Stimulated activated CD4-positive, alpha-beta T cell treated with anti-CD3 and anti-CD28 coated beads, Interleukin-1b, Interleukin-23, amount 100 ng/mL, for 1 hour (primary cell): ENCODE measurements around the gene MYL10.
"Not testable (repeated sequence)": the region's sequence is repeated elsewhere in the genome, so short reads cannot be mapped to it uniquely, and the experiment has no call there.

ENCODE experiments used
- DNase-seq, 2 donors: peaks; one replicate each; pipeline ENCODE4 v3.0.0-alpha.2; 2020; ENCODE audit warnings: low read depth in 2 of 2

MYL10 gene

DNA sequence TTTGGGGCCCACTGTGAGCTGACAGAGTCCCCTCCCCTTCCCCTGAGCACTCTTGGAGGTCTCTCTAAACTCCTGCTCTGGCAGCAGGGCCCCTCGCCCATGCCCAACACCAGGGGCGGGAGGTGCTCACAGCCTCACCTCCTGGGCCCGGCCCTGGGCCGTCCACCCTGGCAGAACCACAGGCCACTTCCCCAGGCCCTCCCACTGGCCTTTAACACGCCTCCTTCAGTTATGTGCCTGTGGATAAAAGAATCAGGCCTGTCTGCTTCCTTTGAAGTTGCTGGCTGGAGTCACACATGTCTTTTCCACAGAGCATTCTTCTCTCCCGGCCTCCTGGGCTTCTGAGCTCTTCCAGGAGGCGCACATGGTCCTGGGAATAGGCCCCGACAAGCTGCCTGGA is 10.2 kb downstream of the MYL10 start:
- no peak for DNase-seq

GRCh38 chr7:101618207-101618839 is 10.8 kb downstream of the MYL10 start:
- DNase-seq, result no peak

- DNase-seq, result no peak
These were observed 11.5 kb downstream of the MYL10 start for GRCh38 chr7:101617451-101618206.

- no peak for DNase-seq
These were observed 13.7 kb downstream of the MYL10 start for GRCh38 chr7:101615446-101615845.

GRCh38 chr7:101614939-101615302 is 14.2 kb downstream of the MYL10 start:
- DNase-seq, result no peak

DNA sequence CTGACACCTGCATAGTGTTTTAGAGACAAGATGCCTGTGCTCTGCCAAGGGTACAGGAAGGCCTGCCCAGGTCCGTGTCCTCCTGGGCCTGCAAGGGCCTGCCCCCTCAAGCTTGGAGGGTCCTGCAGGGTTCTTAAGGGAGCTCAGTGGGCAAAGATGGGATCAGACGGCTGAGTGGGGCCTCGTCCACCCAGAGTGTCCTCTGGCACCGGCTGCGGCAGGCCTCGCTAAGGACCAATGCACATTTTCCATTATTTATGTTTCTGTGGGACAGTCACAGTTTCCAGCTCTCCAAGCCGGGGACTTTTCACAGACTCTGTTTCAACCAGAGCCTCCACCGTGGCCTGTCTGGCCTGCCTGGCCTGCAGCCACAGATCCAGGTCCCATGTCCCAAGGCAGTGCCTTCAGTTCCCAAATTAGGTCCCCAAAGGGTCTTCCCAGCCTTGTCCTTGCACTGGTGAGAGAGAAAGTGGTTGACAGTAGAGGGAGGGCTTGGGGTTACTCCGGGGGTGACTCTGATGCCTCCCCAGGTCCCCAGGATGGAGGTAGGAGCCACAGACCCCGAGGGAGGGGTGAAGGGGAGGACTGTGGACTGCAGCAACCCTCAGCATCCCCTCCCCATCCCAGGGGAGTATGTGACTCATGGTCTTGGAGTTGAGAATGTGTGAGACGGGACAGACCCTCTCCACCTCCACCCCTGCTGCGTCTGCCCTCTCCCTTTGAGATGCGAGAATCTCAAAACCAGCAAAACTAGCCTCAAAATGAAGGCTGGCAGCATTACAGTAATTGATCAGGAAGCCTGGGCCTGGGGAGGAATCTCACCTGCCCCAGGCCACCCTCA is 14.8 kb downstream of the MYL10 start:
- no peak for DNase-seq

DNA sequence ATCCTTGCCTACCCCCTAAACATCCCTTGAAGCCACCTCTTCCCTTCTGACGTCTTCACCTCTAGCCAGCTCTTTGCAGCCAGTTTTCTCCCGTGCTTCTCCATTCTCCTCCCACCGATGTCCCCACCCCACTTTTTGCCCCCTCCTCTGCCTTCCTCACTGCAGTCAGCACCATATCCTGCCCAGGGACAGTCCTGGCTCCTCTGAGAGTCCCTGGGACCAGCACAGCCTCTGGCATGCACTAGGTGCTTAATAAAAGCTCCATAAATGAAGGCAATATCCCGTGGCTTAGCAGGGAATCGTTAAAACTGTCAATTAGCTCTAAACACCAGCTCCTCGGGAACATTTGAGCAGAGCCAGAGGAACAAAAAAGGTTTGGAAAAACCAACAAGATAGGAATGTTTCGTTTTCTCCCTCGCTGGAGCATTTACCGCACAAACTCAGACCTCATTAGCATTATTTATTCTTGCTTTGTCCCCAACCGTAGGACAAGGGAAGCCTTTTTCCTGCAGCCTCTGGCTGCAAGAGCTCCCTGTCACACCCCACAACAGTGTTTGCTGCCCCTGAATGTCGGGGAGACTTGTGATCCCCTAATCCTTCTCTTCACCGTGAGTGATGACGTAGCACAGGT is 16.1 kb downstream of the MYL10 start:
- DNase-seq, result no peak

DNA sequence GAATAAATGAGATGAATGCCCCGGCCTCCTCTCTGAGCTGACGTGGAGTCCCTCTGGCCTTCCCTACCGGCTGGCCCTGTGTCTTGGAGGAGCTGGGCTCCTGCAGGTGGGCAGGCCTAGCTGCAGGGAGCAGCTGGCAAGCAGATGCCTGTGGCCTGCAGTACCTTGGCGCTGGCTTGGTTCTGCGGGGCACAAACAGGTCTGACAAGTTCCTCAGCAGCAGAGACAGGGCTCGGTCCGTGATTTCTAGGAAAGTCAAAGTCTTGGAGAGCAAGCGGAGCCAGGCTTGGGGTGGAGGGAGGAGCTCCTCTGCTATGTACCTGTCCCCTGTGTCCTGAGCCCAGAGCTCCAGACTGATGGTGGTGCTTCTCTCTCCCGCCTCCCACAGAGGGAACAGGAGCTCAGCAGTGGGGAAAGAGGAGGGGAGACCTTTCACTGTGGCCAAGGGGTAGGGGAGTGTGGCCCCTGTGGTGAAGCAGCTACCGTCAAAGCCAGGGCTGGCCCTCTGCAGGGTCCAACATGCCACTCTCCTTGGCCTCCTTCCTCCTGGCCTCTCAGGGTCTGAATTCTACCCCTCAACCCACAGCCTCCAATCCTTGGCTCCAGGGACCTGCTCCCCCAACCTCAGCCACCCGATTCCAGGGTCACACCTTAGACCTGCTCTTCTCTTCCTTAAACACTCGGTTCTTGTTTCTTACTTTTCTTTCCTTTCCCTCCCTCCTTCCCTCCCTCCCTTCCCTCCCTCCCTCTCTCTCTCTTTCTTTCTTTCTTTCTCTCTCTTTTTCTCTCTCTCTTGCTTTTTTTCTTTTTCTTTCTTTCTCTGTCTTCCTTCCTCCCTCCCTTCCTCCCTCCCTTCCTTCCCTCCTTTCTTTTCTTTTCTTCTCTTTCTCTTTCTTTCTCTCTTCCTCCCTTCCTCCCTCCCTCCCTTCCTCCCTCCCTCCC is 20.1 kb downstream of the MYL10 start:
- DNase-seq, result no peak

DNA sequence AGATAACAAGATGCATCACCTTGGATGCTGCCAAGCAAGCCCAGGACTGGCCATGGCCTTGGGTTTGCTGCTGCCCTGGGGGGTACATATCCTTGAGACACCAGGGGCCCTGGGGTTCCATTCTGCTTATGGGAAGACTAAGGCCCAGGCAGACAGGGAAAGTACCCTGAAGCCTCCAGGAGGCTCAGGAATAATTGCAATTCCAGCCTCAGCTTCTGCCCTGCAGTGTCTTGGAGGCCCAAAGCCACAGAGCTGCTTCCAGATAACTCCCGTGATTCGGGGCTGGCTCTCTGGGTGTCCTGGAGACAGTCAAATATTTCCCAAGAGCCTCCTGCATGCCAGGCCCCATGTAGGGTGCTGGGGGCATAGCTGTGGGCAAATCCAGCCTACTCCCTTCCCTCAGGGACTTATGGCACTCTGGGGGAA is 22.6 kb downstream of the MYL10 start:
- DNase-seq, result no peak

DNA sequence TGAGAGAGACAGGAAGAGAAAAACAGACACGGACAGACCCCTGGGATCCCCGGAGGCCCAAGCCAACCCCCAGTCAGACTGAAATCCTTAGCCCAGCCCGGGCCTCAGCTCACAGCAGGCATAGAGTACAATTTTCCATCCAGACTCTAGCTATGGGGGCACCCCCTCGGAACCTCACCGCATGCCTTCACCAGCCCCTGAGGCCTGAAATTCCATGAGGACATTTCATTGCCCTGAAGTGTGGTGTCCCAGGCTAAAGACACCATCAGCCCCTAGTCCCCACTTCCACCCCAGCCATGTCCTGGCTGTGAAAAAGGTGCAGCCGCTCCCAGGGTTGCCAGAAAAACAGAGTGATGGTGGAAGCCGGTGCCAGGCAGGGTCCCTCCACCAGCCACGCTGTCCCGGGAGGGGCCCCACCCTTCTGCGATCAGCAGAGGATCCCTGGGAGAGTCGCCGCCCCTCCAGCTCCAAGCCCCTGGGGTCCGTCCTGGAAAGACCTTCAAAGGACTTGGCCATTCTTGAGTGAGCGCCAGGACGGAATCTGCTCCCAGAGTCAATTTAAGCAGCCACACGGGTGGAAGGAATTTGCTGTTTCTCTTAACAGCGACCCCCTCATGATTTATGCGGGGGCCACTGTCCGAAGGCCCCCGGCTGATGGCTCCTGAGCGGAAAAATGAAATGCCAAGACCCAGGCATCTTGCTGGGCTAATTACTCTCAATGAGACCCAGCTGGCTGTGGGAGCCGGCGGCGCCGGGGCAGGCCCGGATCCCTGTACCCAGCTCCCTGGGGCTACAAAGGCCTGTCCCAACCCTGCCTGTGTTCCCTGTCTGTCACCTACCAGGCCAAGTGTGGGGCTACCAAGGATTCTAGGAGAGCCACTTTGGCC is 23.2 kb downstream of the MYL10 start:
- no peak for DNase-seq

DNA sequence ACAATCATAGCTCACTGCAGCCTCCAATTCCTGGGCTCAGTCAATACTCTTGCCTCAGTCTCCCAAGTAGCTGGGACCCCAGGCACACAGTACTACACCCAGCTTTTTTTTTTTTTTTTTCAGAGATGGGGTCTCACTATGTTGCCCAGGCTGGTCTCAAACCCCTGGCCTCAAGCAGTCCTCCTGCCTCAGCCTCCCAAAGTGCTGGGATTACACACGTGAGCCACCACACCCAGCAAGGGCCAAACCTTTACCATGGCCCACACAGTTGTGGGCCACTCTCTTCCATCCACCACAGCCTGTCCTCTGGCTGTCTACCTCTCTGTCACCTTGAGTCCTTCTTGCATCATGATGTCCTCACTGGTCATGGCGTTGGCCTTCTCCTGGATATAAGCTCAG is 24.2 kb downstream of the MYL10 start:
- DNase-seq, result not testable (repeated sequence)

GRCh38 chr7:101604331-101604933 is 24.7 kb downstream of the MYL10 start:
- DNase-seq, result no peak

GRCh38 chr7:101602484-101603241 is 26.4 kb downstream of the MYL10 start:
- peak; percentile 19 to 47 for DNase-seq

- no peak for DNase-seq
These were observed 27.0 kb downstream of the MYL10 start for GRCh38 chr7:101602082-101602481.

DNA sequence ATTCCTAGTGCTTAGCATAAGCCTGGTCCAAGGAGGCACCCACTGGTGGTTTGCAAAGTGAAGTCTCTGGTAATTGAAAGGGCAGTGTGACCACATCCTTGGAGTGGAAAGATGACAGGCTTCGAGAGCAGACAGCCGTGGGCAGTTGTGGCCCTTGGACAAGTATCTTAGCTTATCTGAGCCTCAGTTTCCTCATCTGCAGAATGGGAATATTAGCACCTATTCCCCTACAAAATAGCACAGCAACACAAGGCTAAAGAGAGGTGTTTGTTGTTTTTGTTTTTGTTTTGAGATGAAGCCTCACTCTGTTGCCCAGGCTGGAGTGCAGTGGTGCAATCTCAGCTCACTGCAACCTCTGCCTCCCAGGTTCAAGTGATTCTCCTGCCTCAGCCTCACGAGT is 29.3 kb downstream of the MYL10 start:
- DNase-seq, result no peak

DNA sequence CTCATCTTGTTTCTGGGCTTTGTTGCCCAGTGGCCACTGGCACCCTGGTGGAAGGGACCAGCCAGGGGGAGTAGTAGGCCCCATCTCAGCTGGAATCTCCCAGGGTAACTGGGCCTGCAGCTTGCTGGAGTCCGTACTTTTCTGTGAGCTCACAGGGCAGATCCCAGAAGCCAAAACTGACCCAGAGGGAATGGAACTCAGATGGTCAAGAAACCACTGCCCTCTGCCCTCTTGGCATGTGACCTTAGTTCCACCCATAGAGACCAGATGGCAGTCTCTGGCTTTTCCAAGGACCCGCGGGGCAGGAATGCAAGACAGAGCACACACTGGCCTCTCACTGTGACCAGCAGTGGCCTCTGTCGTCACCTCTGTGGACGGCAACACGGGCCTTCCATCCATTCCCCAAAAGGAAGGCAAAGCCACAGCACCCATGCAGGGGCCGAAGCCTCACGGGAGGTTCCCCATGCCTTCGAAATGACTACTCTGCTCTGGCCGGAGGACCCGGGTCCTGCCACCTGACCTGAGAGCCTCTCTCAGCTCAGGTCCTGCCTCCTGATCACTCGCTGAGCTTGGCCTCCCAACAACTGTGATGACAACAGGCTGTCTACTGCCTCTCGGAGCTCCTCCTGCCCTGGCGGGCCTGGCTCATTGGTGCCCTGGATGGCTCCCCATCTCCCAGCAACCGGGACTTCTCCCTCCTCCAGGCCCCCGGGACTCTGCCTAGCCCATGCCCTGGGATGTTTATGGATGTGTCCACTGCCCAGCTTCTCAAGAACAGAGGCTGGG is 29.9 kb downstream of the MYL10 start:
- no peak for DNase-seq

DNA sequence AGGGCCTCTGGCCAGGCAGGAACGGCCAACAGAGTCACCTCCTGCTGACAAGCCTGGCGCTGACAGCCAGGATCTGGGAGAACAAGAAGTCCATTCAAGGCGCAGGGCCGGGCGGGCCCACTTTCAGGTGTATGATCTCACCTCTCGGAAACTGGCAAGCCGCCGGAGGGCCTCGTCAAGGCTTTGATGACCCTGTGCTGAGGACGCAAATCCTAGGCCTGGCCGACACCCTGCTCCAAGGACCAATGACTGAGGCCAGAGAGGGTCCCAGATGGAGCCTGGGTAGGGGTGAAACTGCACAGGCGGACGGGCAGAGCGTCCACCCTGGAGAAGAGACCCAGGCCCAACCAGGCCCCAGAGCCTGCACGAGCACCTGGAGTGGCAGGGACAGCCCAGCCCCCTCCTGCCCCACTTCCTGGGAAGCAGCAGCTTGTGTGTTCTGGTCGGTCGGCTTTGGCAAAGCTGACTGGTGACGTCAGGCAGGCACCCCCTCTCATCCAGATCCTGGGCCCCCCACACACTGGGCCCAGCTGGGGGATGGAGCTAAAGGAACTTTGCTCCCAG is 30.6 kb downstream of the MYL10 start:
- DNase-seq, result no peak

GRCh38 chr7:101597941-101598340 is 31.2 kb downstream of the MYL10 start:
- DNase-seq, result no peak
